ENCODE data around the gene SLC12A2. TPM values are rescaled to one million over a fixed set of nuclear protein-coding genes. Genes with fewer than 3 reads are reported as not detected.
A peak's percentile ranks its signal among the peaks of the same experiment; 100 is the strongest.

Gene SLC12A2
- total RNA-seq, 1 experiment from 2014 or later: 41.2 TPM

DNA sequence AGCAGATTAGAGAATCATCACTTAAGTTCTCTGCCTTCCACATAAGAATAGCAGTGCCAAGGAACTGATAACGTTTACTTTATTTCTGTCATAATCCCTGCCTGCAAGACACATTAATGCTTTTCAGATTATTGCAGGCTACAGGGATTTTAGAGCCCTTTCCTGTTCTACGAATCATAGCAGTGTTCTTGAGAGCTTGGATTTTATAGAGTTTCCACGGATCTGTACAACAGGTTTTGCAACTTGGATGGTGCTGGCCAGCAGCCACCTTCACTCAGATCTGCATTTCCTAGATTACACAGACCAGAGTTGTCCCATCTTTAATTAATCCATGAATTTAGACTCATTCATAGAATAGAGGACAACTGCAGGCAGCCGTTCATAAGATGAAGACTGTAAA, 38.1 kb downstream of the SLC12A2 start:
- H4K20me1 ChIP-seq (ENCODE audit: insufficient read depth): no peaks in the 10 kb centered on the region
- no peak overlapping the region for H3K27ac ChIP-seq (ENCODE audit: low read depth, low read length)
- intact Hi-C loops (cut with micrococcal nuclease): no loop called here
- no peak overlapping the region; the same call in 1 of the 2 replicates for H3K4me2 ChIP-seq (ENCODE audit: low read length)
- H3K9me2 ChIP-seq (ENCODE audit: insufficient read depth): no peaks in the 10 kb centered on the region
- ChIA-PET RAD21 (ENCODE audit: low non-redundant PET in 1 of 2, low total read pairs in 2 of 2, uncharacterized antibody in 2 of 2, unreplicated experiment in 2 of 2) (interaction anchor here in 1 of 2 experiments (0.6 kb wide), 1 partner anchor 16 kb away, joined by 3 read pairs; no protein-coding TSS in a partner anchor), CTCF (no interaction called here), POLR2A (no interaction called here)
- no peaks in the 10 kb centered on the region for H3K27me3 ChIP-seq (ENCODE audit: insufficient read depth, low read length)
- H3K4me3 ChIP-seq (replicated peaks in 1 of 2; ENCODE audit: low read depth in 1 of 2, low read length in 2 of 2): no peak overlapping the region
- ATAC-seq: no peak; the same call in 1 of the 2 replicates
- H3K4me1 ChIP-seq (ENCODE audit: control insufficient read depth in 1 of 2, insufficient read depth in 2 of 2, low read length in 2 of 2): peaks cover 0 to 5% of the 10 kb centered on the region in 2 experiments; a peak in 1 of 4 replicates
- H3K79me2 ChIP-seq (ENCODE audit: insufficient read depth, low read length): no peaks in the 10 kb centered on the region
- peak; percentile 3 for DNase-seq (ENCODE audit: low read depth, low spot score)
- no peak overlapping the region for H2AFZ ChIP-seq (ENCODE audit: low read depth, low read length, poor library complexity, severe bottlenecking)
- peaks cover 0 to 5% of the 10 kb centered on the region in 2 experiments; a peak in 1 of 4 replicates for H3K9me3 ChIP-seq (ENCODE audit: control insufficient read depth in 1 of 2, insufficient read depth in 1 of 2, low read depth in 1 of 2, low read length in 2 of 2)
- peaks cover 0 to 9% of the 10 kb centered on the region in 2 experiments; a peak in 1 of 4 replicates for H3K36me3 ChIP-seq (ENCODE audit: control insufficient read depth in 1 of 2, insufficient read depth in 2 of 2, low read length in 2 of 2)
- TF ChIP-seq TCF7L2 (IDR thresholded peaks at IDR 0.05; ENCODE audit: borderline replicate concordance, extremely low read depth, insufficient read depth, insufficient read length) (no peak), SP1 (IDR thresholded peaks at IDR 0.05; ENCODE audit: low read depth) (peak; percentile 20; the same call in 1 of the 2 replicates)
- H3K9ac ChIP-seq (ENCODE audit: low read length): no peak overlapping the region
- BruUV-seq (replicated peaks): no TSS peak

DNA sequence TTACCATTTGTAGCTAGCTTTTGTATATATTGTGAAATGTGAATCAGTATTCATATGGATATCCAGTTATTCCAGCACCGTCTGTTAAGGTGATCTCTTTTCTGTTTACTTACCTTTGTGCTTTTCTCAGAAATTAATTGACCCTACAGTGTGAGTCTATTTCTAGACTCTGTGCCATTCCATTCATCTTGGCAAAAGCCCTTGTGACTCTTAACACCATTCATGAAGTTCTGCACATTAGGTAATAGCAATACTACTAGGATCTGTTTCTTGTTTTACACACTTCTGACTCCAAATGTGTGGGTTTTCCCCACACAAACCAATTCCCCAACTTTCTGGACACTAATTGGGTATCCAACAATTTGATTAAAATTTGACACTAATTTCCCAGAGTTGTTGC, 40.4 kb downstream of the SLC12A2 start:
- H3K4me2 ChIP-seq (ENCODE audit: low read length): no peak overlapping the region
- ATAC-seq (no peak), DNase-seq (ENCODE audit: low read depth, low spot score) (no peak)
- H3K4me1 ChIP-seq (ENCODE audit: control insufficient read depth in 1 of 2, insufficient read depth in 2 of 2, low read length in 2 of 2): peaks cover 0 to 5% of the 10 kb centered on the region in 2 experiments; a peak in 1 of 4 replicates
- no peaks in the 10 kb centered on the region for H3K36me3 ChIP-seq (ENCODE audit: control insufficient read depth in 1 of 2, insufficient read depth in 2 of 2, low read length in 2 of 2)
- H3K27me3 ChIP-seq (ENCODE audit: insufficient read depth, low read length): no peaks in the 10 kb centered on the region
- H2AFZ ChIP-seq (ENCODE audit: low read depth, low read length, poor library complexity, severe bottlenecking): no peak overlapping the region
- ChIA-PET CTCF (no interaction called here), POLR2A (no interaction called here), RAD21 (ENCODE audit: low non-redundant PET in 1 of 2, low total read pairs in 2 of 2, uncharacterized antibody in 2 of 2, unreplicated experiment in 2 of 2) (no interaction called here)
- H3K9me2 ChIP-seq (ENCODE audit: insufficient read depth): no peaks in the 10 kb centered on the region
- intact Hi-C loops (cut with micrococcal nuclease): no loop called here
- H3K9ac ChIP-seq (ENCODE audit: low read length): no peak overlapping the region
- H3K79me2 ChIP-seq (ENCODE audit: insufficient read depth, low read length): no peaks in the 10 kb centered on the region
- H4K20me1 ChIP-seq (ENCODE audit: insufficient read depth): no peaks in the 10 kb centered on the region
- H3K4me3 ChIP-seq (replicated peaks in 1 of 2; ENCODE audit: low read depth in 1 of 2, low read length in 2 of 2): no peak overlapping the region
- H3K27ac ChIP-seq (ENCODE audit: low read depth, low read length): no peak overlapping the region
- no peak for TF ChIP-seq POLR2AphosphoS5 (IDR thresholded peaks at IDR 0.05; ENCODE audit: low read depth, low read length)
- TF ChIP-seq FOSL1 (IDR thresholded peaks at IDR 0.05; ENCODE audit: low read depth): no peak
- TF ChIP-seq, protein P1, sequence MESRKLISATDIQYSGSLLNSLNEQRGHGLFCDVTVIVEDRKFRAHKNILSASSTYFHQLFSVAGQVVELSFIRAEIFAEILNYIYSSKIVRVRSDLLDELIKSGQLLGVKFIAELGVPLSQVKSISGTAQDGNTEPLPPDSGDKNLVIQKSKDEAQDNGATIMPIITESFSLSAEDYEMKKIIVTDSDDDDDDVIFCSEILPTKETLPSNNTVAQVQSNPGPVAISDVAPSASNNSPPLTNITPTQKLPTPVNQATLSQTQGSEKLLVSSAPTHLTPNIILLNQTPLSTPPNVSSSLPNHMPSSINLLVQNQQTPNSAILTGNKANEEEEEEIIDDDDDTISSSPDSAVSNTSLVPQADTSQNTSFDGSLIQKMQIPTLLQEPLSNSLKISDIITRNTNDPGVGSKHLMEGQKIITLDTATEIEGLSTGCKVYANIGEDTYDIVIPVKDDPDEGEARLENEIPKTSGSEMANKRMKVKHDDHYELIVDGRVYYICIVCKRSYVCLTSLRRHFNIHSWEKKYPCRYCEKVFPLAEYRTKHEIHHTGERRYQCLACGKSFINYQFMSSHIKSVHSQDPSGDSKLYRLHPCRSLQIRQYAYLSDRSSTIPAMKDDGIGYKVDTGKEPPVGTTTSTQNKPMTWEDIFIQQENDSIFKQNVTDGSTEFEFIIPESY (IDR thresholded peaks at IDR 0.05; ENCODE audit: extremely low read depth, insufficient replicate concordance, low read length): no peak
- no peak for TF ChIP-seq POLR2A (IDR thresholded peaks at IDR 0.05; ENCODE audit: borderline replicate concordance, extremely low read depth, insufficient read depth, insufficient read length)
- no peak for TF ChIP-seq ZFX (IDR thresholded peaks at IDR 0.05)
- no peak for TF ChIP-seq YY1 (IDR thresholded peaks at IDR 0.05; ENCODE audit: extremely low read depth, insufficient replicate concordance, low read depth, low read length)
- no peak for TF ChIP-seq ATF3 (IDR thresholded peaks at IDR 0.05)
- no peak for TF ChIP-seq MAX (IDR thresholded peaks at IDR 0.05)
- TF ChIP-seq SP1 (IDR thresholded peaks at IDR 0.05; ENCODE audit: low read depth): no peak
- no peak for TF ChIP-seq JUND (IDR thresholded peaks at IDR 0.05)
- TF ChIP-seq ELF1 (IDR thresholded peaks at IDR 0.05; ENCODE audit: borderline replicate concordance, low read depth): no peak
- H3K9me3 ChIP-seq (ENCODE audit: control insufficient read depth in 1 of 2, insufficient read depth in 1 of 2, low read depth in 1 of 2, low read length in 2 of 2): no peaks in the 10 kb centered on the region
- BruUV-seq (replicated peaks): no TSS peak

All from HCT116 (cell line).